ENCODE measurements around the gene TEPSIN. TPM values are rescaled to one million over a fixed set of nuclear protein-coding genes. Genes with fewer than 3 reads are reported as not detected.

TEPSIN gene
- total RNA-seq, 1 donor from 2014 or later: 117 TPM

DNA sequence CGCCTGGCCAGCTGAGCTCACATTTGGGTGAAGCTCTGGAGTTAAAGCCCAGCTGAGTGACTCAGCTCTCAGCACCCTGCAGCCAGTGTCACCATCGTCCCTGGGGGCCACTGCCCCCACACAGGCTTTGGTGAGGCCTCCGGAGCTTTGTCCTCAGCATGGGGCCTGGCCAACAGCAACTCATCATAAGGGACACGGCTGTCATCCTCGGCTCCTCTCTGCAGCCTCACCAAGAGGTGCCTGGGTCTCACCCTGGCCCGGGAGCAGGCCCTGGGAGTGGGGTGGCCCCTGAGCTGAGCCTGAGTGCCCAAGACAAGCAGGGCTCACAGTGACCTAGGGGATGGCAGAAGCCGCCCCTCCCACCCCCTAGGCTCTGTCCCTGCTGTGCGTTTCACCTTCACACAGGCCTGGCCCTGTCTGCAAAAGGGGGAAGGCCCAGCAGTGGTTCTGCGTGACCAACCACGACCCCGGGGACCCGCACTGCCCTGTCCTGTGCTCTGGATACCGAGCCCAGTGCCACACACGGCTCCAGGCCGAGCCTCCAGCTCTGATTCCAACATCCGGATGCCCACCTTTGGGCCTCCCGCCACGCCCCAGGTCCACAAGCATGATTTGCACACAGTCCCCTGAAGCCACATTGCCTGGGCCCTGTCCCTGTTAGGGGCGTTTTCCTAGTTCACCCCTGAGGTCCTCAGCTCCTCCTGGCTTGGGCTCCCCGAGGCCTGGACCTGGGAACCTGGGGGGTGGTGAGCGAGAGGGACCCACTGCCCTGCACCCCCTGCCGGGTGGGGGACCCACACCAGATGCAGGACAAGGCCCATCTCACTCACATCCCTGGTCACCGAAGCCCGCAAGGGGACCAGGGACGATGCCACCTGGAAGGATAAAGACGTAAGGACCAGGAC lies 51.0 kb downstream of the TEPSIN start:
- H3K9me3 ChIP-seq: no peaks in the 10 kb centered on the region
- intact Hi-C loops (cut with DNase I): no loop called here
- no peak overlapping the region for H3K4me3 ChIP-seq

GRCh38 chr17:81187120-81187519 lies 51.7 kb downstream of the TEPSIN start:
- Histone ChIP-seq H3K27me3 (no peaks in the 10 kb centered on the region), H3K9me3 (no peaks in the 10 kb centered on the region), H3K36me3 (no peaks in the 10 kb centered on the region), H3K4me1 (no peaks in the 10 kb centered on the region), H3K27ac (no peak overlapping the region), H3K4me3 (no peak overlapping the region)
- intact Hi-C loops (cut with DNase I): no loop called here
- DNase-seq (ENCODE audit: low spot score in 2 of 2): no peak
- TF ChIP-seq, protein P1, sequence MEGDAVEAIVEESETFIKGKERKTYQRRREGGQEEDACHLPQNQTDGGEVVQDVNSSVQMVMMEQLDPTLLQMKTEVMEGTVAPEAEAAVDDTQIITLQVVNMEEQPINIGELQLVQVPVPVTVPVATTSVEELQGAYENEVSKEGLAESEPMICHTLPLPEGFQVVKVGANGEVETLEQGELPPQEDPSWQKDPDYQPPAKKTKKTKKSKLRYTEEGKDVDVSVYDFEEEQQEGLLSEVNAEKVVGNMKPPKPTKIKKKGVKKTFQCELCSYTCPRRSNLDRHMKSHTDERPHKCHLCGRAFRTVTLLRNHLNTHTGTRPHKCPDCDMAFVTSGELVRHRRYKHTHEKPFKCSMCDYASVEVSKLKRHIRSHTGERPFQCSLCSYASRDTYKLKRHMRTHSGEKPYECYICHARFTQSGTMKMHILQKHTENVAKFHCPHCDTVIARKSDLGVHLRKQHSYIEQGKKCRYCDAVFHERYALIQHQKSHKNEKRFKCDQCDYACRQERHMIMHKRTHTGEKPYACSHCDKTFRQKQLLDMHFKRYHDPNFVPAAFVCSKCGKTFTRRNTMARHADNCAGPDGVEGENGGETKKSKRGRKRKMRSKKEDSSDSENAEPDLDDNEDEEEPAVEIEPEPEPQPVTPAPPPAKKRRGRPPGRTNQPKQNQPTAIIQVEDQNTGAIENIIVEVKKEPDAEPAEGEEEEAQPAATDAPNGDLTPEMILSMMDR (IDR thresholded peaks at IDR 0.05): no peak

More for the DNA sequence above, 51.0 kb downstream of the TEPSIN start:
- no peak for DNase-seq (ENCODE audit: low spot score in 2 of 2)
- H3K27ac ChIP-seq: no peak overlapping the region
- H3K36me3 ChIP-seq: no peaks in the 10 kb centered on the region
- H3K4me1 ChIP-seq: no peaks in the 10 kb centered on the region
- H3K27me3 ChIP-seq: no peaks in the 10 kb centered on the region
- TF ChIP-seq, protein P1 (IDR thresholded peaks at IDR 0.05): no peak

DNA sequence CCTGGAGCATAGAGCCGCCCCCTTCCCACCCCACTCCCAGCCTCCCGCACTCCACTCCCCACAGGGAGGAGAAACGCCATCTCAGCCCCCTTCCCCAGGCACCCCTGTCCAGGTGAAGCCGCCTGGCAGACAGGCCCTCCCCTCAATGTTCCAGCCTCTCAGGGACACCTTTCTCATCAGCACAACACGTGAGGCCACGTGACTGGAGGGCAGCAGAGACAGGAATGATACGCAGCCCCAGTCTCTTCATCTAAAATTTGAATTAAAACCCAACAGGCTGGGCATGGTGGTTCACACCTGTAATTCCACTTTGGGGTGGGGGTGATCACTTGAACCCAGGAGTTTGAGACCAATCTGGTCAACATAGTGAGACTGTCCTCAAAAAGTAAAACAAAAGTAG lies 52.7 kb downstream of the TEPSIN start:
- TF ChIP-seq, protein P1 (IDR thresholded peaks at IDR 0.05): no peak
- intact Hi-C loops (cut with DNase I): no loop called here

DNA sequence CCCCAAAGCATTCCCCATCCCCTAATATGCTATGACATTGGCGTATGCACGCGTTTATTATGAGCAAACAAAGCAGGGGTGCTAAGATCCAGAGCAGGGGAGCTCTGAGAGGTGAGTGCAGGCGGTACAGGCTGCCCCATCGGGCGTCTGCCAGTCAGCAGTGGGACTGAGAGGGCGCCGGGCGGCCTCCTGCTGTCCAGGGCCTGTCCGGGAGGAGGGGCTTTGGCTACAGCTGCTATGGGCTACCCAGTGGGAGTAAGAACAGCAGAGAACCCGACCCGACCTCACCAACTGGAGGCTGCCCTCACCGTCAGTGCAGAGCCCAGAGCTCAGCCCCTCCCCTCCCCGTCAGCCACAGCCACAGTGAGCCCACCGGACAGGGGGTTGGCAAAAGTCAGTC lies 54.3 kb downstream of the TEPSIN start:
- TF ChIP-seq, protein P1 (IDR thresholded peaks at IDR 0.05): no peak
- intact Hi-C loops (cut with DNase I): no loop called here
- Histone ChIP-seq H3K27me3 (no peaks in the 10 kb centered on the region), H3K27ac (no peak overlapping the region), H3K36me3 (no peaks in the 10 kb centered on the region), H3K4me1 (no peaks in the 10 kb centered on the region), H3K9me3 (no peaks in the 10 kb centered on the region), H3K4me3 (no peak overlapping the region)
- no peak for DNase-seq (ENCODE audit: low spot score in 2 of 2)

More for the DNA sequence above, 52.7 kb downstream of the TEPSIN start:
- no peak for DNase-seq (ENCODE audit: low spot score in 2 of 2)
- Histone ChIP-seq H3K36me3 (no peaks in the 10 kb centered on the region), H3K4me1 (no peaks in the 10 kb centered on the region), H3K4me3 (no peak overlapping the region), H3K27ac (no peak overlapping the region), H3K27me3 (no peaks in the 10 kb centered on the region), H3K9me3 (no peaks in the 10 kb centered on the region)

DNA sequence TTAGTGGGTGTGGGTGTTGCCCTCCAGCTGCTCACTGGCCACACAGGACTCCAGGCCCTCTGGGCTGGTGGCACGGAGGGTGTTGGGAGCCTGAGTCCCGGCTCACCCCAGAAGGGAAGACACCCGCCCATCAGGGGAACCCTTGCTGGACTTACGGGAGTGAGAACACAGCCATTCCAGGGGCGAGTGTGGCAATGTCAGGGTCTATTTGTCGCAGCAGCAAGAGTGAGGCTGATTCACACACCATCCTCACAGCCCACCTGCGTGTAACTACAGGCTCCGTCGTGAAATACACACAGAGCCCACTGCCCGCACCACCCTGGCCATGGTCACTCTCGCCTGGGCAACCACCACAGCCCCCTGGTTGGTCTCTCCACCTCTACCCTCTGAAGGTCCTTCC lies 55.0 kb downstream of the TEPSIN start:
- Histone ChIP-seq H3K27ac (no peak overlapping the region), H3K27me3 (no peaks in the 10 kb centered on the region), H3K36me3 (no peaks in the 10 kb centered on the region), H3K9me3 (no peaks in the 10 kb centered on the region), H3K4me3 (no peak overlapping the region), H3K4me1 (no peaks in the 10 kb centered on the region)
- TF ChIP-seq, protein P1 (IDR thresholded peaks at IDR 0.05): no peak
- intact Hi-C loops (cut with DNase I): no loop called here
- no peak for DNase-seq (ENCODE audit: low spot score in 2 of 2)
